Dedifferentiated amniotic fluid mesenchymal stem cell (primary cell): Measurements from ENCODE around the gene CNTFR.

Experiments used
- DNase-seq: peaks from one replicate; pipeline ENCODE4 v3.0.0-alpha.2; 2016; ENCODE audit errors: extremely low spot score

Gene CNTFR

DNA sequence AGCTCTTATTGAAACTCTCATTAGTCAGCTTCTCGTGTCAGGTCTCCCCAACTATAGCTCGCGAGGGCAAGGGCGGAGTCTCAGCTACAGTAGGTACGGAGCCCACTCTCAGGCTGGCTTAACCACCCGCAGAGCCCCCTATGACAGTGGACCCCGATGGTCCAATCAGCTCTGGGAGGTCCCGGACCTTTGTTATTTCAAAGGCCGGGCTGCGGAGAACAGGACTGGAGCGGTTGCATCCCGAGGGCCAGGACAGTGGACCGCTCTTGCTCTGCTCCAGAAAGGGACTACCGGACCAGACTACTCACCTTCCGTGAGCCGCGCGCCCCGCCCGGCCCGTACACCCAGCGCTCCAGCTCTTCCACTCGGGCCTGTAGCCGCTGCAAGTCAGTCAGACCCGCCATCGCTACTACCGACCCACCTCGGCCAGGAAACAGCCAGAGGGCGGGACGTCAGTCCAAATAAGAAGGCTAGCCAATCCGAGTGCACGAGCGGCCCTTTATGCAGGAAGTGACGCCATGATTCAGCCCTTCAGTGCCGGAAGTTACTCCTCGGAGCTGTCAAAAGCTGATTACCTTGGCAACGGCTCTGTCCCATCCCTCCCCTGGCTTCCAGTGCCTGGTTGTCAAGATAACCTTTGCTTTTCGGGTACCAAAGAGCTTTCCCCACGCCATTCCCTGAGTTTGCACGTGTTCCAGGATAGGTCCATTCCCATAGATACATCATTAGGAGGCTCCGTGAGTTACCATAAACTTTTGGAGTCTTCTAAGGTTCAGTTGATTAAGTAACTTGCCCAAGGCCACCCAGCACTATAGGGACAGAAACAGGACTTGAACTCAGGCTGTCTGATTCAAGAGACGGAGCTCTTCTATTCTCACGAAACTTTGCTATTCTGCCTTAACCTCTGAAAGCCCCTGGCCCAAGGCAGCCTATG, 30.8 kb upstream of the CNTFR start, which contains the start of gene DCTN3:
Gene DCTN3, minus strand, starts transcription at position 435 of the 934 bp plus-strand sequence. Its CDS starts 31 bp downstream, at position 404.
- peak; percentile 99 for DNase-seq

DNA sequence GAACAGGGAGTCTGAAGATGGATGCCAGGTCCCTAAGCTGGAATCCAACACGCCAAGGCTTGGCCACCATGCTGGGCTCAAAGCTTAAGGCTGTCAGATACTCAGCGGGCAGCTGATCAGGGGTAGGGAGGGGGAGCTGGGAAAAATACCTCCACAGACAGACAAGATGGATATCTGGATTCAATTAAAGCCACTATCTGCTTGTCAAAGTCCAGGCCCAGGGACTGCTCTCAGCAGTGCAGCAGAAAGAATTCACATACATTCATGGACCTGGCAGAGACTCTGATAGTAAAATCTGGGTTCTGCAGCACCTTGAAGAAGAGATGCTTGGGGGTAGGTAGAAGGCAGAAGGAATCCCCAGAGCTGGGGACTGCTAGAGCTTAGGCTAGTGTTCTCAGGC, 25.6 kb upstream of the CNTFR start:
- no peak for DNase-seq

DNA sequence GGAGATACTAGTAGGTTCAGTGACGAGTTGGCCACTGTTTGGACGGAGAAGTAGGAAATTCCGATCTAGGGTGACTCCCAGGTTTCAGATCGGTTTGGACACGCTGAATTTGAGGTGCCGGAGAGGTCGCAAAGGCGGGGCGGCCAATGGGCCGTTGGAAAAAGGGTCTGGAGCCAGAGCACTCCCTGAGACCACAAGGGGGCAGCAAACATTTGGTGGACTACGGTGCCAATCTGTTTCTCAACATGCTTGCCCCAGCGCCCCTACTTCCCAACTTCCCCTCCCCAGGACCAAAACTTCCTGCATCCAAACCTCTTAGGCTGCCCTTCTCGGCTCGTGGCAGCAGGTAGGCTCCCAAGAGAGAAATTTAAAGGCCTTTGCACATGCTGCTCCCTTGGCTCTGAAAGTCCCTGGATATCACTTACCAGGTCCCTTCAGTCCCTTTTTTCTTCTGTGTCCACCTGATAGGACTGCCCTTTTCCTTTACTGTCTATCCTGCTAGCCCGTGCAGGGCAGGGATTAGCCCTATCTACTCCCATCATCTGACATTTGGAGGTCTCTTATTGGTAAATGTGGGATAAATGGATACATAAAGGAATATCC, 23.4 kb upstream of the CNTFR start:
- peak; percentile 82 for DNase-seq

- peak; percentile 74 for DNase-seq
These were observed 22.6 kb upstream of the CNTFR start, which contains the start of gene RPP25L for GRCh38 chr9:34611811-34612787. RPP25L (minus strand) TSS chr9:34612097; CDS start chr9:34611296, 801 bp downstream.

GRCh38 chr9:34611251-34611810, 21.8 kb upstream of the CNTFR start:
- no peak for DNase-seq

GRCh38 chr9:34610434-34611206, 21.1 kb upstream of the CNTFR start:
- DNase-seq, result no peak

- DNase-seq, result no peak
These were observed 17.8 kb upstream of the CNTFR start for GRCh38 chr9:34607331-34607730.

- DNase-seq, result no peak
These were observed 17.4 kb upstream of the CNTFR start for GRCh38 chr9:34606905-34607304.

DNA sequence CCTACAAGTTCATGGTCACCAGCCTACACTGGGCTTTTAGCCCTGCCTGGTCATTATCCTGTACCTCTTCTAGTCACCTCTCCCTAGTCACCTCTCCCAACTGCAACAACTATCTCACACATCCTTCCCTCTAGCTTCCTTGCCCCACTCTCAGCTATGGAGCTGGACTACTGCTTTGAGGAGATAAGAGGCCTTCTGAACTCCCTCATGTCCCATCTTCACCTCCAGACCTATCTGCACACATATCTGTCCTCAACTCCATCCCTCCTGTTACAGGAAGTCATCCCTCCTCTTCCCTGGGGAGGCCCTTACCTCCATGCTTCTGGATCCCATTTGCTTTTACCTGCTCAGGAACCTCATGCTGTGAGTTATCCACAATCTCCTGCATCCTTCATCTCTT, 16.7 kb upstream of the CNTFR start:
- DNase-seq, result no peak

DNA sequence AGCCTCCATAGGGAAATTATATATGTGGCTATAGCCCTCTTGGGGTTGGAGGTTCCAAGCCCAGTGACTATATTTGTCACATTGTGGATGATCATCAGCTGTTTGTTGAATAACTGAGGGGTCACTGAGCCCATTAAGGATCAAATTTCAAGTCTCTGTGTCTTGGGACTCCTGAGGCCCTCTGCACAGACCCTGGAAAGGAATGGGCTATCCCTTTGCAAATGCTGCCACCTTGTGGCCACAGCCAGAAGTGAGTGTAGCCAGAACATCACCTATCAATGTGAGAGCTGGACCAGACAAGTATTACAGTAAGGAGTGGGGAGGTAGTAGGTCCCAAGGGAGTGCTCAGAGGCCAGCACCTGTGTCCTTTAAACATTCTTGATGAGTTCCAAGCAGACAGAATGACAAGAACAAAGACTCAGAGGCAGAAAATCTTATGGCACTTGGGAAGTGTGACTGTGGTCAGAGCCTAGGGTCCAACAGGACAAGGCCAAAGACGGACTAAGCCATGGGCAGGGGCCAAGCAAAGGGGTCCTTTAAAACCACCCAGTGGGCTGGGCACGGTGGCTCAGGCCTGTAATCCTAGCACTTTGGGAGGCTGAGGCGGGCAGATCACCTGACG, 14.2 kb upstream of the CNTFR start:
- DNase-seq, result peak; percentile 72

GRCh38 chr9:34601937-34602573, 12.5 kb upstream of the CNTFR start:
- DNase-seq, result no peak

- DNase-seq, result no peak
These were observed 11.4 kb upstream of the CNTFR start for GRCh38 chr9:34600908-34601307.

DNA sequence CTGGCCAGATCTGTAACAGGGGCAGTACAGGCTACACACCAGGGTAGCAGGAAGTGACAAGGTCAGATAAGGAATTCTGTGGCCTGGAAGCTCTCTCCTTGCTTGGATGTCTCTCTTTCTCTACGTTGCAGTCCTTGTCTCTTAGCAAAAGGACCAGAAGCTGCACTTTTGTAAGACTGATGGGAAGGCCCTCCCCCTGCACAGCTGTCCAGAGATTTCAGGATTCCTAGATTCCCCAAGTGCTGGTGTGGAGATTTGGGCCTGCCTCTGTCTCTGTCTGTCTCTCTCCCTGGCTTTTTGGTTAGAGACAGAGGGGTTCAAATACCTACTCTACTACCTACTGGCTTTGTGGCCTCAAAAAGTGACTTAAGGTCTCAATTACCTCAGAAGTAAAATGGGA, 10.0 kb upstream of the CNTFR start:
- no peak for DNase-seq

GRCh38 chr9:34594177-34594576, 4.7 kb upstream of the CNTFR start:
- no peak for DNase-seq

GRCh38 chr9:34592895-34593601, 3.5 kb upstream of the CNTFR start:
- no peak for DNase-seq

GRCh38 chr9:34591917-34592866, 2.7 kb upstream of the CNTFR start:
- DNase-seq, result no peak

- DNase-seq, result peak; percentile 67
These were observed 1.9 kb upstream of the CNTFR start for GRCh38 chr9:34591248-34591916.
